ENCODE data around the gene LCORL. TPM values are rescaled to one million over a fixed set of nuclear protein-coding genes. Genes with fewer than 3 reads are reported as not detected.

Gene LCORL
- total RNA-seq = 100 to 1,000 TPM in 1 of 4 donors, 10 to 100 TPM in 3; 20.6 to 103 (median 64.1) TPM

GRCh38 chr4:18021720-18022571 is at the start of gene LCORL:
Gene LCORL, minus strand, starts transcription at chr4:18021755. Its CDS starts 4 bp downstream, at chr4:18021751.
- Histone ChIP-seq H3K27me3 (no peaks in the 10 kb centered on the region), H3K27ac (peak within 1 kb of the TSS; percentile 85 to 98 (median 91)), H3K9me3 (no peaks in the 10 kb centered on the region), H3K4me3 (peak within 1 kb of the TSS; percentile 73 to 86 (median 83)), H3K36me3 (no peaks in the 10 kb centered on the region), H3K4me1 (peaks cover 0 to 8% (median 1%) of the 10 kb centered on the region in 4 donors)
- DNase-seq = peak; percentile 95 to 97 (median 95)
- TF ChIP-seq CTCF (IDR thresholded peaks at IDR 0.05) (peak in 2 of 6 experiments; percentile 15 to 30), POLR2A (IDR thresholded peaks at IDR 0.05) (peak; percentile 2 to 86)

- Histone ChIP-seq H3K27ac (no peak overlapping the region), H3K27me3 (no peaks in the 10 kb centered on the region), H3K9me3 (no peaks in the 10 kb centered on the region), H3K36me3 (no peaks in the 10 kb centered on the region), H3K4me3 (no peak overlapping the region), H3K4me1 (no peaks in the 10 kb centered on the region)
- TF ChIP-seq CTCF (IDR thresholded peaks at IDR 0.05) (no peak), POLR2A (IDR thresholded peaks at IDR 0.05) (no peak)
- no peak for DNase-seq
Measured at GRCh38 chr4:18069810-18070209, 48.3 kb upstream of the LCORL start.

GRCh38 chr4:18067031-18067430 is 45.5 kb upstream of the LCORL start:
- Histone ChIP-seq H3K4me1 (no peaks in the 10 kb centered on the region), H3K27ac (no peak overlapping the region), H3K4me3 (no peak overlapping the region), H3K36me3 (no peaks in the 10 kb centered on the region), H3K27me3 (no peaks in the 10 kb centered on the region), H3K9me3 (no peaks in the 10 kb centered on the region)
- DNase-seq = no peak
- TF ChIP-seq POLR2A (IDR thresholded peaks at IDR 0.05) = no peak
- no peak for TF ChIP-seq CTCF (IDR thresholded peaks at IDR 0.05)

GRCh38 chr4:18063079-18063478 is 41.5 kb upstream of the LCORL start:
- H3K4me1 ChIP-seq = peaks cover 0 to 1% (median 0%) of the 10 kb centered on the region in 4 donors
- no peaks in the 10 kb centered on the region for H3K36me3 ChIP-seq
- no peak for TF ChIP-seq CTCF (IDR thresholded peaks at IDR 0.05)
- no peak for TF ChIP-seq POLR2A (IDR thresholded peaks at IDR 0.05)
- H3K27ac ChIP-seq = no peak overlapping the region
- no peaks in the 10 kb centered on the region for H3K27me3 ChIP-seq
- DNase-seq = no peak
- H3K9me3 ChIP-seq = no peaks in the 10 kb centered on the region
- H3K4me3 ChIP-seq = no peak overlapping the region

GRCh38 chr4:18057821-18058533 is 36.4 kb upstream of the LCORL start:
- H3K27ac ChIP-seq = no peak overlapping the region
- DNase-seq = no peak
- no peak overlapping the region for H3K4me3 ChIP-seq
- TF ChIP-seq POLR2A (IDR thresholded peaks at IDR 0.05) = no peak
- no peak for TF ChIP-seq CTCF (IDR thresholded peaks at IDR 0.05)
- no peaks in the 10 kb centered on the region for H3K9me3 ChIP-seq
- peaks cover 0 to 11% (median 0%) of the 10 kb centered on the region in 4 donors for H3K4me1 ChIP-seq
- H3K36me3 ChIP-seq = no peaks in the 10 kb centered on the region
- H3K27me3 ChIP-seq = no peaks in the 10 kb centered on the region

Measured in Peyer's patch (tissue), 4 donors.